ENCODE results near the gene SAP30BP. TPM values are rescaled to one million over a fixed set of nuclear protein-coding genes. Genes with fewer than 3 reads are reported as not detected.

SAP30BP gene
- total and polyA plus RNA-seq, 10 of the 15 experiments (the other 5 are each of a cell fraction or from before 2014, with no cell fraction given): 57.9 to 166 (median 94.5) TPM

DNA sequence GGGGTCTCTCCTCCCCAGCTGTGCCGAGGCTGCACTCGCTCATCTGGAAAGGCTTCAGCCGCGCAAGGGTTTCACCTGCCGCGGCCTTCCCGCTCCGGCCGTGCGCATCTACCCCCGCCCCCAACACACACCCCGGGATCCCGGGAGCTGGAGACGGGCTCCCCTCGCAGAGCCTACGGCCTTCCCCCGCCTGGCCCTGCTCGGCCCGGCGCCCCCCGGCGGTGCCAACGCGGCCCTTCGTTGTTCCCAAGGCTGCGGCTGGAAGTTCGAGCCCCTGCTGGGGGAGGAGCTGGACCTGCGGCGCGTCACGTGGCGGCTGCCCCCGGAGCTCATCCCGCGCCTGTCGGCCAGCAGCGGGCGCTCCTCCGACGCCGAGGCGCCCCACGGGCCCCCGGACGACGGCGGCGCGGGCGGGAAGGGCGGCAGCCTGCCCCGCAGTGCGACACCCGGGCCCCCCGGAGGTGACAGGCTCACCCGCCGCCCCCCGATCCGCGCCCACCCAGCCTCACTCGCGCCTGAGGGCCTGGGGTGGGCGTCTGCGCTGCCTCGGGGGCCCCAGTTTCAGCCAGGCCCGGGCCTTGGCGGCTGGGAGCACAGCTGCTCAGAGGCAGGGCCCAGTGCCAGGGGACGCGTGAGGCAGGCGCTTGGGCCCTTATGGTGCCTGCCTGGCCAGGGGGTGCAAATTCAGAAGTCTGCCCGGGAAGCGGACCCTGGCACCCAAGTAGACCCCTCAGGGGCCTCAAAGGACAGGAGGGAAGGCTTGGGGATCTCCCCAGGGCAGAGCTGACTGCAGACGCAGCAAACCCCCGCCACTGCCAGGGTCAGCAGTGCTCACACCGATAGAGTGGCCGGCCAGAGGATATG is 86.6 kb downstream of the SAP30BP start (continued):
- TF ChIP-seq RAD51 (IDR thresholded peaks at IDR 0.05) (peak; percentile 59), KDM1A (IDR thresholded peaks at IDR 0.05; ENCODE audit: borderline replicate concordance) (no peak), BHLHE40 (IDR thresholded peaks at IDR 0.05; ENCODE audit: borderline replicate concordance in 1 of 2, low read depth in 2 of 2, low read length in 1 of 2) (peak; percentile 89 to 96), RAD21 (IDR thresholded peaks at IDR 0.05; ENCODE audit: insufficient read depth, low read depth, low read length) (peak; percentile 30; the same call in 1 of the 2 replicates), YBX1 (IDR thresholded peaks at IDR 0.05) (no peak), LARP7 (IDR thresholded peaks at IDR 0.05) (peak; percentile 70), NR2C1 (IDR thresholded peaks at IDR 0.05) (no peak), NFXL1 (IDR thresholded peaks at IDR 0.05; ENCODE audit: borderline replicate concordance) (0 out of 2 replicates have a peak, but pooled peaks have one; percentile 41), DPF2 (IDR thresholded peaks at IDR 0.05) (peak; percentile 83), CHD2 (IDR thresholded peaks at IDR 0.05; ENCODE audit: borderline replicate concordance, low read depth, low read length) (0 out of 2 replicates have a peak, but pooled peaks have one; percentile 47), SMAD1 (IDR thresholded peaks at IDR 0.05; ENCODE audit: low read depth, partially characterized antibody) (no peak), KAT2A (conservative IDR thresholded peaks at IDR 0.05; ENCODE audit: control insufficient read depth, low read depth, low read length) (no peak), IKZF2 (IDR thresholded peaks at IDR 0.05) (peak in 1 of 2 experiments; percentile 45; a peak in 2 of 4 replicates), MYC (IDR thresholded peaks at IDR 0.05; ENCODE audit: insufficient read depth, insufficient read length, insufficient replicate concordance, low read length, severe bottlenecking) (no peak), YY1 (IDR thresholded peaks at IDR 0.05; ENCODE audit: low read depth, low read length) (peak; percentile 59; the same call in 1 of the 2 replicates)
- TF ChIP-seq, protein P1, sequence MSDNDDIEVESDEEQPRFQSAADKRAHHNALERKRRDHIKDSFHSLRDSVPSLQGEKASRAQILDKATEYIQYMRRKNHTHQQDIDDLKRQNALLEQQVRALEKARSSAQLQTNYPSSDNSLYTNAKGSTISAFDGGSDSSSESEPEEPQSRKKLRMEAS (IDR thresholded peaks at IDR 0.05; ENCODE audit: low read depth, low read length): peak; percentile 92
- TF ChIP-seq, protein P2, sequence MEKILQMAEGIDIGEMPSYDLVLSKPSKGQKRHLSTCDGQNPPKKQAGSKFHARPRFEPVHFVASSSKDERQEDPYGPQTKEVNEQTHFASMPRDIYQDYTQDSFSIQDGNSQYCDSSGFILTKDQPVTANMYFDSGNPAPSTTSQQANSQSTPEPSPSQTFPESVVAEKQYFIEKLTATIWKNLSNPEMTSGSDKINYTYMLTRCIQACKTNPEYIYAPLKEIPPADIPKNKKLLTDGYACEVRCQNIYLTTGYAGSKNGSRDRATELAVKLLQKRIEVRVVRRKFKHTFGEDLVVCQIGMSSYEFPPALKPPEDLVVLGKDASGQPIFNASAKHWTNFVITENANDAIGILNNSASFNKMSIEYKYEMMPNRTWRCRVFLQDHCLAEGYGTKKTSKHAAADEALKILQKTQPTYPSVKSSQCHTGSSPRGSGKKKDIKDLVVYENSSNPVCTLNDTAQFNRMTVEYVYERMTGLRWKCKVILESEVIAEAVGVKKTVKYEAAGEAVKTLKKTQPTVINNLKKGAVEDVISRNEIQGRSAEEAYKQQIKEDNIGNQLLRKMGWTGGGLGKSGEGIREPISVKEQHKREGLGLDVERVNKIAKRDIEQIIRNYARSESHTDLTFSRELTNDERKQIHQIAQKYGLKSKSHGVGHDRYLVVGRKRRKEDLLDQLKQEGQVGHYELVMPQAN (conservative IDR thresholded peaks at IDR 0.05): 0 out of 2 replicates have a peak, but pooled peaks have one; percentile 40
- TF ChIP-seq, protein P3, sequence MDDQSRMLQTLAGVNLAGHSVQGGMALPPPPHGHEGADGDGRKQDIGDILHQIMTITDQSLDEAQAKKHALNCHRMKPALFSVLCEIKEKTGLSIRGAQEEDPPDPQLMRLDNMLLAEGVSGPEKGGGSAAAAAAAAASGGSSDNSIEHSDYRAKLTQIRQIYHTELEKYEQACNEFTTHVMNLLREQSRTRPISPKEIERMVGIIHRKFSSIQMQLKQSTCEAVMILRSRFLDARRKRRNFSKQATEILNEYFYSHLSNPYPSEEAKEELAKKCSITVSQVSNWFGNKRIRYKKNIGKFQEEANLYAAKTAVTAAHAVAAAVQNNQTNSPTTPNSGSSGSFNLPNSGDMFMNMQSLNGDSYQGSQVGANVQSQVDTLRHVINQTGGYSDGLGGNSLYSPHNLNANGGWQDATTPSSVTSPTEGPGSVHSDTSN (IDR thresholded peaks at IDR 0.05; ENCODE audit: insufficient replicate concordance, low read depth, low read length): no peak
- TF ChIP-seq, protein P4, sequence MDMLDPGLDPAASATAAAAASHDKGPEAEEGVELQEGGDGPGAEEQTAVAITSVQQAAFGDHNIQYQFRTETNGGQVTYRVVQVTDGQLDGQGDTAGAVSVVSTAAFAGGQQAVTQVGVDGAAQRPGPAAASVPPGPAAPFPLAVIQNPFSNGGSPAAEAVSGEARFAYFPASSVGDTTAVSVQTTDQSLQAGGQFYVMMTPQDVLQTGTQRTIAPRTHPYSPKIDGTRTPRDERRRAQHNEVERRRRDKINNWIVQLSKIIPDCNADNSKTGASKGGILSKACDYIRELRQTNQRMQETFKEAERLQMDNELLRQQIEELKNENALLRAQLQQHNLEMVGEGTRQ (IDR thresholded peaks at IDR 0.05; ENCODE audit: borderline replicate concordance, low read depth, low read length): peak; percentile 83
- TF ChIP-seq, protein P5, sequence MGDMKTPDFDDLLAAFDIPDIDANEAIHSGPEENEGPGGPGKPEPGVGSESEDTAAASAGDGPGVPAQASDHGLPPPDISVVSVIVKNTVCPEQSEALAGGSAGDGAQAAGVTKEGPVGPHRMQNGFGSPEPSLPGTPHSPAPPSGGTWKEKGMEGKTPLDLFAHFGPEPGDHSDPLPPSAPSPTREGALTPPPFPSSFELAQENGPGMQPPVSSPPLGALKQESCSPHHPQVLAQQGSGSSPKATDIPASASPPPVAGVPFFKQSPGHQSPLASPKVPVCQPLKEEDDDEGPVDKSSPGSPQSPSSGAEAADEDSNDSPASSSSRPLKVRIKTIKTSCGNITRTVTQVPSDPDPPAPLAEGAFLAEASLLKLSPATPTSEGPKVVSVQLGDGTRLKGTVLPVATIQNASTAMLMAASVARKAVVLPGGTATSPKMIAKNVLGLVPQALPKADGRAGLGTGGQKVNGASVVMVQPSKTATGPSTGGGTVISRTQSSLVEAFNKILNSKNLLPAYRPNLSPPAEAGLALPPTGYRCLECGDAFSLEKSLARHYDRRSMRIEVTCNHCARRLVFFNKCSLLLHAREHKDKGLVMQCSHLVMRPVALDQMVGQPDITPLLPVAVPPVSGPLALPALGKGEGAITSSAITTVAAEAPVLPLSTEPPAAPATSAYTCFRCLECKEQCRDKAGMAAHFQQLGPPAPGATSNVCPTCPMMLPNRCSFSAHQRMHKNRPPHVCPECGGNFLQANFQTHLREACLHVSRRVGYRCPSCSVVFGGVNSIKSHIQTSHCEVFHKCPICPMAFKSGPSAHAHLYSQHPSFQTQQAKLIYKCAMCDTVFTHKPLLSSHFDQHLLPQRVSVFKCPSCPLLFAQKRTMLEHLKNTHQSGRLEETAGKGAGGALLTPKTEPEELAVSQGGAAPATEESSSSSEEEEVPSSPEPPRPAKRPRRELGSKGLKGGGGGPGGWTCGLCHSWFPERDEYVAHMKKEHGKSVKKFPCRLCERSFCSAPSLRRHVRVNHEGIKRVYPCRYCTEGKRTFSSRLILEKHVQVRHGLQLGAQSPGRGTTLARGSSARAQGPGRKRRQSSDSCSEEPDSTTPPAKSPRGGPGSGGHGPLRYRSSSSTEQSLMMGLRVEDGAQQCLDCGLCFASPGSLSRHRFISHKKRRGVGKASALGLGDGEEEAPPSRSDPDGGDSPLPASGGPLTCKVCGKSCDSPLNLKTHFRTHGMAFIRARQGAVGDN (IDR thresholded peaks at IDR 0.05): peak; percentile 93
